Liver (tissue), 9 donors: Measurements from ENCODE around the gene PDCD1. TPM values are rescaled to one million over a fixed set of nuclear protein-coding genes. Genes with fewer than 3 reads are reported as not detected.
A peak's percentile ranks its signal among the peaks of the same experiment; 100 is the strongest.

ENCODE experiments used
- DNase-seq: peaks from one replicate; pipeline ENCODE4 v3.0.0-alpha.2; 2017; ENCODE audit warnings: low spot score
- H3K27ac ChIP-seq, 2 donors: one replicate each; pipeline ENCODE4 v1.7.0; 2013; ENCODE audit warnings: inconsistent platforms in 2 of 2, low read length in 2 of 2, control low read depth in 1 of 2, low read depth in 1 of 2, mild to moderate bottlenecking in 1 of 2
- H3K27me3 ChIP-seq, 4 donors: one replicate each; pipeline versions ENCODE4 v1.6.1 to v1.7.0; 2013; ENCODE audit warnings: low read length in 3 of 4, inconsistent platforms in 1 of 4, mild to moderate bottlenecking in 1 of 4, moderate library complexity in 1 of 4; ENCODE audit not compliant: control insufficient read depth in 4 of 4, insufficient read depth in 4 of 4
- H3K36me3 ChIP-seq, 4 donors: one replicate each; pipeline versions ENCODE4 v1.6.1 to v1.7.0; 2013; ENCODE audit warnings: low read length in 3 of 4, mild to moderate bottlenecking in 3 of 4, low read depth in 1 of 4, moderate library complexity in 1 of 4; ENCODE audit not compliant: control insufficient read depth in 4 of 4, insufficient read depth in 3 of 4
- H3K4me1 ChIP-seq, 4 donors: one replicate each; pipeline versions ENCODE4 v1.6.1 to v1.7.0; 2013; ENCODE audit warnings: low read length in 3 of 4, mild to moderate bottlenecking in 3 of 4, moderate library complexity in 1 of 4; ENCODE audit not compliant: control insufficient read depth in 4 of 4, insufficient read depth in 4 of 4
- H3K4me3 ChIP-seq, 3 donors: one replicate each; pipeline versions ENCODE4 v1.6.1 to v1.7.0; 2013; ENCODE audit warnings: low read length in 3 of 3, control low read depth in 1 of 3, low read depth in 1 of 3, mild to moderate bottlenecking in 1 of 3
- H3K9ac ChIP-seq, 2 donors: one replicate each; pipeline ENCODE4 v1.7.0; 2013; ENCODE audit warnings: low read length in 2 of 2, mild to moderate bottlenecking in 2 of 2, moderate library complexity in 2 of 2, control low read depth in 1 of 2, low read depth in 1 of 2
- H3K9me3 ChIP-seq, 4 donors: one replicate each; pipeline versions ENCODE4 v1.6.1 to v1.7.0; 2013; ENCODE audit warnings: low read length in 3 of 4; ENCODE audit not compliant: control insufficient read depth in 4 of 4
- ATF3 ChIP-seq: IDR thresholded peaks from 2 replicates; pipeline ENCODE4 v1.6.1; 2016; ENCODE audit warnings: antibody characterized with exemption
- CTCF ChIP-seq: fragments of 150-350 bp; IDR thresholded peaks from 2 replicates; pipeline ENCODE4 v1.5.1; 2017; ENCODE audit warnings: improper control_type of control experiment, low read depth, low read length; ENCODE audit not compliant: missing input control
- EGR1 ChIP-seq, 2 donors: IDR thresholded peaks; 2 replicates each; pipeline ENCODE4 v1.6.1; 2016 to 2018; ENCODE audit warnings: antibody characterized with exemption in 2 of 2, low read depth in 2 of 2
- FOXA1 ChIP-seq: IDR thresholded peaks from 2 replicates; pipeline ENCODE4 v1.6.1; 2016; ENCODE audit warnings: antibody characterized with exemption
- FOXA2 ChIP-seq: IDR thresholded peaks from 2 replicates; pipeline ENCODE4 v1.6.1; 2016; ENCODE audit warnings: antibody characterized with exemption
- GABPA ChIP-seq, 2 donors: IDR thresholded peaks in 1 of 2; conservative IDR thresholded peaks in 1 of 2; 2 replicates each; pipeline ENCODE4 v1.6.1; 2016; ENCODE audit warnings: antibody characterized with exemption in 2 of 2, mild to moderate bottlenecking in 1 of 2, moderate library complexity in 1 of 2
- HNF4A ChIP-seq, 2 donors: conservative IDR thresholded peaks; 2 replicates each; pipeline ENCODE4 v1.6.1; 2016; ENCODE audit warnings: antibody characterized with exemption in 2 of 2, mild to moderate bottlenecking in 2 of 2
- HNF4G ChIP-seq: IDR thresholded peaks from 2 replicates; pipeline ENCODE4 v1.6.1; 2016; ENCODE audit warnings: antibody characterized with exemption
- JUND ChIP-seq, 2 donors: IDR thresholded peaks; 2 replicates each; pipeline ENCODE4 v1.6.1; 2016; ENCODE audit warnings: antibody characterized with exemption in 2 of 2
- MAX ChIP-seq: IDR thresholded peaks from 2 replicates; pipeline ENCODE4 v1.6.1; 2016; ENCODE audit warnings: antibody characterized with exemption
- NR2F2 ChIP-seq: IDR thresholded peaks from 2 replicates; pipeline ENCODE4 v1.6.1; 2016; ENCODE audit warnings: antibody characterized with exemption
- RAD21 ChIP-seq, 2 donors: IDR thresholded peaks; 2 replicates each; pipeline ENCODE4 v1.6.1; 2016; ENCODE audit warnings: antibody characterized with exemption in 2 of 2, mild to moderate bottlenecking in 2 of 2
- REST ChIP-seq: IDR thresholded peaks from 2 replicates; pipeline ENCODE4 v1.6.1; 2016; ENCODE audit warnings: antibody characterized with exemption, mild to moderate bottlenecking
- RXRA ChIP-seq, 2 donors: IDR thresholded peaks; 2 replicates each; pipeline ENCODE4 v1.6.1; 2017 to 2018; ENCODE audit warnings: antibody characterized with exemption in 2 of 2, mild to moderate bottlenecking in 1 of 2
- SP1 ChIP-seq: IDR thresholded peaks from 2 replicates; pipeline ENCODE4 v1.6.1; 2018; ENCODE audit warnings: antibody characterized with exemption, mild to moderate bottlenecking
- TAF1 ChIP-seq: conservative IDR thresholded peaks from 2 replicates; pipeline ENCODE4 v1.6.1; 2016; ENCODE audit warnings: antibody characterized with exemption, mild to moderate bottlenecking
- YY1 ChIP-seq: IDR thresholded peaks from 2 replicates; pipeline ENCODE4 v1.6.1; 2016; ENCODE audit warnings: antibody characterized with exemption, mild to moderate bottlenecking
- ZBTB33 ChIP-seq: IDR thresholded peaks from 2 replicates; pipeline ENCODE4 v1.6.1; 2016; ENCODE audit warnings: antibody characterized with exemption
- WGBS: extraction: QIAGEN DNeasy Blood & Tissue Kit; methylation state at CpG from one replicate; pipeline ENCODE4 v1.1.7; 2013; 5-methylcytosine and 5-hydroxymethylcytosine counted together
- polyA plus RNA-seq, 2 donors: library from polyadenylated mRNA; stranded (reverse) in 1 of 2; unstranded in 1 of 2; fragments of 200-250 nt in 1 of 2; fragments of >200 nt in 1 of 2; fragmentation: Nextera tagmentation in 1 of 2; extraction: Ambion mirVana in 1 of 2; gene quantifications; one replicate each; pipeline versions ENCODE4 v1.2.1 to v1.2.3, GENCODE V29; 2013 to 2015
- total RNA-seq, 2 donors: library from RNA; depleted of rRNA; stranded (reverse); fragments of >200 nt; gene quantifications; one replicate each; pipeline ENCODE4 v1.2.3, GENCODE V29; 2014
- donor health status: healthy.
- donor health status: healthy.
- donor health status: healthy.
- donor health status: healthy.
- donor health status: healthy.

Gene PDCD1
- total and polyA plus RNA-seq, 4 donors: 0.20 to 0.37 (median 0.25) TPM; not detected in 1

GRCh38 chr2:241844066-241844728, 14.5 kb downstream of the PDCD1 start:
- peak overlapping the region; percentile 11 to 41 (median 17) for H3K4me3 ChIP-seq
- no peaks in the 10 kb centered on the region for H3K27me3 ChIP-seq
- peak overlapping the region in 1 of 2 donors; percentile 28 for H3K9ac ChIP-seq
- 6% methylated on average over 65 of the region's 65 CpGs for WGBS
- TF ChIP-seq ATF3 (no peak), REST (no peak), SP1 (no peak), HNF4G (no peak), RXRA (IDR thresholded peaks at IDR 0.05) (no peak), FOXA1 (no peak), CTCF (no peak), ZBTB33 (no peak), TAF1 (no peak), RAD21 (IDR thresholded peaks at IDR 0.05) (peak in 1 of 2 donors; percentile 3), NR2F2 (no peak), JUND (IDR thresholded peaks at IDR 0.05) (peak in 1 of 2 donors; percentile 86), HNF4A (conservative IDR thresholded peaks at IDR 0.05) (no peak), EGR1 (IDR thresholded peaks at IDR 0.05; ENCODE audit: low read depth in 2 of 2) (peak in 1 of 2 donors; percentile 34), GABPA (IDR thresholded peaks at IDR 0.05 in 1 of 2, conservative IDR thresholded peaks at IDR 0.05 in 1 of 2) (no peak), FOXA2 (no peak), YY1 (no peak), MAX (no peak)
- H3K9me3 ChIP-seq: no peaks in the 10 kb centered on the region
- no peaks in the 10 kb centered on the region for H3K36me3 ChIP-seq
- H3K27ac ChIP-seq: peak overlapping the region in 1 of 2 donors; percentile 46
- DNase-seq: peak; percentile 57
- H3K4me1 ChIP-seq: peaks cover 0 to 12% (median 4%) of the 10 kb centered on the region in 4 donors
